ENCODE data around the gene ELFN1.

Gene ELFN1

DNA sequence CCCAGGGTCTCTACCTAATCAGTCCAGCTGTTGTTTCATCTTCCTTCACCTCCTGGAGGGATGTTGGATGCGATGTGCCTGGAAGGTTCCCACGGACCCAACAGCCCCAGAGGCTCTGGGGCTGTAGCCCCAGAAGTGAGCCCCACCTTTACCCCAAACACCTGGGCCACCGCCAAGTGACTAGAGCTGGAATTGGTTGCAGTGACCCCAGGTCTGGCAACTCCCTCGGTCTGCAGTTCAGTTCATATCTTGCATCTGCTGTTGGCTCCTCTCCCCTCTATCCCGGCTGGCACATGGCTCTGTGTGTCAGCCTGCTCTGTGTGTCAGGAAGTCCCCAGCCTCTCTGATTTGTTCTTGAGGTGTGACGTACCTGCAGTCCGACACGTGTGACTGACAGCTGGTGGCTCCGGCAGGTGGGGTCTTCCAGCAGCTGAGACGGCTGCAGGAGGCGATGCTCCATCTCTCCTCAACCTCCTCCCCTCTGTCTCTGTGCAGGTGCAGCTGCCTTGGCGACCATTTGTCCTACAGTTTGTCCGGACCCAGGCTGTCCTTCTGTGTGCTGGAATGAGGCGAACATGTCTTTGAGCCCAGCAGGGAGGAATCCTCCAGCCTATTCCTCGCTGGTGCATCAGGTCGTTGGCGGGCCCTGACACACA, 38.6 kb downstream of the ELFN1 start:
- Mint-ChIP-seq H3K9me3 (no peaks in the 10 kb centered on the region), H3K27me3 (ENCODE audit: low read depth) (peaks cover under 1% of the 10 kb centered on the region)
- TF ChIP-seq, protein P1, sequence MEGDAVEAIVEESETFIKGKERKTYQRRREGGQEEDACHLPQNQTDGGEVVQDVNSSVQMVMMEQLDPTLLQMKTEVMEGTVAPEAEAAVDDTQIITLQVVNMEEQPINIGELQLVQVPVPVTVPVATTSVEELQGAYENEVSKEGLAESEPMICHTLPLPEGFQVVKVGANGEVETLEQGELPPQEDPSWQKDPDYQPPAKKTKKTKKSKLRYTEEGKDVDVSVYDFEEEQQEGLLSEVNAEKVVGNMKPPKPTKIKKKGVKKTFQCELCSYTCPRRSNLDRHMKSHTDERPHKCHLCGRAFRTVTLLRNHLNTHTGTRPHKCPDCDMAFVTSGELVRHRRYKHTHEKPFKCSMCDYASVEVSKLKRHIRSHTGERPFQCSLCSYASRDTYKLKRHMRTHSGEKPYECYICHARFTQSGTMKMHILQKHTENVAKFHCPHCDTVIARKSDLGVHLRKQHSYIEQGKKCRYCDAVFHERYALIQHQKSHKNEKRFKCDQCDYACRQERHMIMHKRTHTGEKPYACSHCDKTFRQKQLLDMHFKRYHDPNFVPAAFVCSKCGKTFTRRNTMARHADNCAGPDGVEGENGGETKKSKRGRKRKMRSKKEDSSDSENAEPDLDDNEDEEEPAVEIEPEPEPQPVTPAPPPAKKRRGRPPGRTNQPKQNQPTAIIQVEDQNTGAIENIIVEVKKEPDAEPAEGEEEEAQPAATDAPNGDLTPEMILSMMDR (IDR thresholded peaks at IDR 0.05; ENCODE audit: unreplicated experiment in 3 of 3) = no peak

DNA sequence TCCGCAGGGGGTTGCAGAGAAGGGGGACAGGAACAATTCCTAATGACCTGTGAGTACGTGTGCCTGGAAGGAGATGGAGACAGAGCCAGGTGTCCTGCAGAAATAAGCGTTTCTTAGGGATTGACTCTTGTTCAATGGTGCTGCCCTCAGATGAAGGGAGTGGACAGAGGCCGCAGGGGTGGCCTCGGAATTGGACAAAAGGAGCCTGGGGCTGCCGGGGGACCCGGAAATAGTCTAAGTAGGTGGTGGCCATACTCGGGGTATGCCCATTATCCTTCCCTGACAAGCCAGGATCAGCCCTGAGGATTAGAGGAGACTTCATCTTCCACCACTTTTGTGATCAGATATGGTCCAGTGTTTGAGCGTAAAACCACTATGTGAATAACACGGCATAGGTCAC, 39.2 kb downstream of the ELFN1 start:
- Mint-ChIP-seq H3K4me3 (no peak overlapping the region), H3K27ac (no peak overlapping the region), H3K36me3 (ENCODE audit: low read depth) (peaks cover 39% of the 10 kb centered on the region), H3K27me3 (ENCODE audit: low read depth) (peaks cover 4% of the 10 kb centered on the region), H3K9me3 (no peaks in the 10 kb centered on the region), H3K4me1 (peaks cover 24% of the 10 kb centered on the region)
- TF ChIP-seq, protein P1 (IDR thresholded peaks at IDR 0.05; ENCODE audit: unreplicated experiment in 3 of 3) = no peak

More for the DNA sequence above, 38.6 kb downstream of the ELFN1 start:
- H3K36me3 Mint-ChIP-seq (ENCODE audit: low read depth) = peaks cover 39% of the 10 kb centered on the region
- H3K27ac Mint-ChIP-seq = no peak overlapping the region
- peaks cover 19% of the 10 kb centered on the region for H3K4me1 Mint-ChIP-seq
- no peak overlapping the region for H3K4me3 Mint-ChIP-seq

DNA sequence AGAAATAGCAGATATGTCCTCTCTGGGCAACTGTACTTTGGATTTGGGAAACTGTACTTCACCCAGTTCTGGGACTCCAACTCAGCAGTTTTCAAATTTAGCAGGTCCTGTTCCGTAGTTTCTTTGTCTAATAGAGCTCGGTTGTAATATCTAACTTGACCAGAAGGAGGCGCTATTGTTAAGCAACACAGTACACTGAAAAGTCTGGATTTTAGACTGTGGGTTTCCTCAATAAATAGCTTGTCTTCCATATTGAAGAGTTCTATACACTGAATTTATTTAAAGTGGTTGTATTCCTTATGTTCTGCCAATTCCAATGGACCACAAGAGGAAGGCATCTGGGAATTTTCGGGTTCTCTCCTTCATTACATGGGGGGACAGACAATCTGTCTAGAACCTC, 39.8 kb downstream of the ELFN1 start:
- H3K27me3 Mint-ChIP-seq (ENCODE audit: low read depth) = peaks cover 4% of the 10 kb centered on the region
- peaks cover 27% of the 10 kb centered on the region for H3K4me1 Mint-ChIP-seq
- H3K36me3 Mint-ChIP-seq (ENCODE audit: low read depth) = peaks cover 39% of the 10 kb centered on the region
- no peak overlapping the region for H3K27ac Mint-ChIP-seq
- no peak overlapping the region for H3K4me3 Mint-ChIP-seq
- no peaks in the 10 kb centered on the region for H3K9me3 Mint-ChIP-seq
- TF ChIP-seq, protein P1 (IDR thresholded peaks at IDR 0.05; ENCODE audit: unreplicated experiment in 3 of 3) = peak in 2 of 3 experiments; percentile 30 to 41

DNA sequence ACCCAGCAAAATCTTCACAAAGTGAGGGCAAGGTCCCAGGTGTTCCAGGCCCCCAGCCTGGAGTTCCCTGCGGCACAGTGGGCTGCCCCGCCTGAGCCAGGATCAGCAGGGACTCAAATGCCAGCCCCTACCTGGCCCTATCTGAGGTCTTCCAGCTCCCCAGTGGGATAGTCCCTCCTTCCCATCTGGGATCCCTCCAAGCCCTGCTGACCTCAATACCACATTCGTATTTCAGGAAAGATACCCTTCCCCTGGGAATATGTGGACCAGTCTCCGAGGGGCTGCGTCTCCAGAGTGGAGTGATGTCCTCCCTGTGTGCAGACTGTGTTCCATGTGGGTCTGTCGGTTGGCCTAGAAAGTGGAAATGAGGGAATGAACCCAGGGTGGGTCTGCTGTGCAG, 40.9 kb downstream of the ELFN1 start:
- no peaks in the 10 kb centered on the region for H3K9me3 Mint-ChIP-seq
- H3K4me1 Mint-ChIP-seq = peaks cover 34% of the 10 kb centered on the region
- H3K36me3 Mint-ChIP-seq (ENCODE audit: low read depth) = peaks cover 44% of the 10 kb centered on the region
- TF ChIP-seq, protein P1 (IDR thresholded peaks at IDR 0.05; ENCODE audit: unreplicated experiment in 3 of 3) = no peak
- H3K4me3 Mint-ChIP-seq = no peak overlapping the region
- H3K27me3 Mint-ChIP-seq (ENCODE audit: low read depth) = peaks cover 8% of the 10 kb centered on the region
- no peak overlapping the region for H3K27ac Mint-ChIP-seq

DNA sequence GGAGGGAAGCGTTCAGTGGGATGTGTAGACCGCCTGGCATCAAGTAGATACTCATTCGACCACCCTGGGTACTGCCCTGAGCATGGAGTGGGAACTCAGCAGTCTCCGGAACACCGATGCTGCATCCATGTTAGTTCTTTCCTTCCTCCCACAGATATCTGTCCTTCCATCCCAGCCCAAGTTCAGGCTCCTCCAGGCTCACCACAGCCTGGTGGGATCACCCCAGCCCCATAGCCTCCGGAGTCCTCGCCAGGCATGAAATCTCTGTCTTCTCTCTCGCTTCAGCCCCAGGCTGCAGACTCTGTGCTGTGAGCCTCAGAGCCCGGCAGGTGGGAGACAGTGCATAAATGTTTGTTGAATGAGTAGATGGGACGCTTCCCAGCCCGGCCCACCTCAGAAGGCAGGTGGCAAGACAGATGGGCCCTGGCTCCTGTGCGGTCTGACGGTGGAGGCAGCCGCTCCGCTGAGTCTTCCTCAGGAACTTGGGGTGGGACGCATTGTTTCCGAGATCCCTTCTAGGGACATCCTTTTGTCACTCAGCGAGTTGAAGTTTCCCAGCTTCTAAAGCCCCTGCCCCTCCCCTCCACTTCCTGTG, 42.9 kb downstream of the ELFN1 start:
- Mint-ChIP-seq H3K27ac (peak overlapping the region in 1 of 3 experiments; percentile 67), H3K4me3 (peak overlapping the region in 1 of 3 experiments; percentile 11), H3K36me3 (ENCODE audit: low read depth) (peaks cover 50% of the 10 kb centered on the region), H3K4me1 (peaks cover 42% of the 10 kb centered on the region), H3K9me3 (no peaks in the 10 kb centered on the region), H3K27me3 (ENCODE audit: low read depth) (peaks cover 16% of the 10 kb centered on the region)
- TF ChIP-seq, protein P1 (IDR thresholded peaks at IDR 0.05; ENCODE audit: unreplicated experiment in 3 of 3) = no peak

All from nephron (organoid).